A673 (cell line): ENCODE data around the gene AOPEP.

Experiments
- EZH2 ChIP-seq: fragments of 200-600 bp; sonication (generic); IDR thresholded peaks from 2 replicates; pipeline ENCODE4 v1.6.1; 2017; ENCODE audit warnings: borderline replicate concordance, low read depth, mild to moderate bottlenecking, mixed read lengths, antibody characterized with exemption, low read length; ENCODE audit not compliant: poor library complexity, severe bottlenecking
- TF ChIP-seq, protein P1 (sequence below): fragments of 300-800, 200-600 bp; sonication (generic); conservative IDR thresholded peaks from 2 replicates; pipeline ENCODE4 v1.5.1; 2017; ENCODE audit warnings: low read depth, mild to moderate bottlenecking, antibody characterized with exemption, low read length, moderate library complexity, mixed read lengths

- TF ChIP-seq, protein P1, sequence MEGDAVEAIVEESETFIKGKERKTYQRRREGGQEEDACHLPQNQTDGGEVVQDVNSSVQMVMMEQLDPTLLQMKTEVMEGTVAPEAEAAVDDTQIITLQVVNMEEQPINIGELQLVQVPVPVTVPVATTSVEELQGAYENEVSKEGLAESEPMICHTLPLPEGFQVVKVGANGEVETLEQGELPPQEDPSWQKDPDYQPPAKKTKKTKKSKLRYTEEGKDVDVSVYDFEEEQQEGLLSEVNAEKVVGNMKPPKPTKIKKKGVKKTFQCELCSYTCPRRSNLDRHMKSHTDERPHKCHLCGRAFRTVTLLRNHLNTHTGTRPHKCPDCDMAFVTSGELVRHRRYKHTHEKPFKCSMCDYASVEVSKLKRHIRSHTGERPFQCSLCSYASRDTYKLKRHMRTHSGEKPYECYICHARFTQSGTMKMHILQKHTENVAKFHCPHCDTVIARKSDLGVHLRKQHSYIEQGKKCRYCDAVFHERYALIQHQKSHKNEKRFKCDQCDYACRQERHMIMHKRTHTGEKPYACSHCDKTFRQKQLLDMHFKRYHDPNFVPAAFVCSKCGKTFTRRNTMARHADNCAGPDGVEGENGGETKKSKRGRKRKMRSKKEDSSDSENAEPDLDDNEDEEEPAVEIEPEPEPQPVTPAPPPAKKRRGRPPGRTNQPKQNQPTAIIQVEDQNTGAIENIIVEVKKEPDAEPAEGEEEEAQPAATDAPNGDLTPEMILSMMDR = no peak
- no peak for TF ChIP-seq EZH2
Observed at GRCh38 chr9:94757158-94757557, 30.7 kb downstream of the AOPEP start.
